Osteoblast (primary cell): Measurements from ENCODE around the gene ADGRG1. TPM values are rescaled to one million over a fixed set of nuclear protein-coding genes. Genes with fewer than 3 reads are reported as not detected.
A peak's percentile ranks its signal among the peaks of the same experiment; 100 is the strongest.

Experiments
- DNase-seq: peaks from one replicate; pipeline ENCODE4 v3.0.0; 2011; ENCODE audit warnings: low spot score, mixed read lengths; ENCODE audit not compliant: insufficient read length; ENCODE audit errors: missing footprints
- H2AFZ ChIP-seq: 2 replicates; pipeline ENCODE4 v1.6.0; 2011; ENCODE audit warnings: mild to moderate bottlenecking, low read length
- H3K27ac ChIP-seq: 2 replicates; pipeline ENCODE4 v1.5.1; 2011; ENCODE audit warnings: mild to moderate bottlenecking, low read depth, low read length, moderate library complexity
- H3K27me3 ChIP-seq: 2 replicates; pipeline ENCODE4 v1.6.0; 2012; ENCODE audit warnings: mild to moderate bottlenecking, control low read depth, inconsistent platforms, low read length, moderate library complexity; ENCODE audit not compliant: insufficient read depth
- H3K36me3 ChIP-seq: 2 replicates; pipeline ENCODE4 v1.5.1; 2011; ENCODE audit warnings: mild to moderate bottlenecking, low read length, control low read depth, moderate library complexity; ENCODE audit not compliant: insufficient read depth
- H3K4me1 ChIP-seq: 2 replicates; pipeline ENCODE4 v1.5.1; 2011; ENCODE audit warnings: mild to moderate bottlenecking, low read length, control low read depth, moderate library complexity; ENCODE audit not compliant: insufficient read depth
- H3K4me2 ChIP-seq: 2 replicates; pipeline ENCODE4 v1.6.0; 2011; ENCODE audit warnings: mild to moderate bottlenecking, low read length; ENCODE audit not compliant: insufficient read depth
- H3K4me3 ChIP-seq: fragments of 200-600 bp; sonication (generic); 3 replicates; pipeline ENCODE4 v1.5.1; 2012; ENCODE audit warnings: mild to moderate bottlenecking, low read length, inconsistent platforms; ENCODE audit not compliant: insufficient read depth
- H3K79me2 ChIP-seq: 2 replicates; pipeline ENCODE4 v1.6.0; 2012; ENCODE audit warnings: mild to moderate bottlenecking, low read length, control low read depth, inconsistent platforms; ENCODE audit not compliant: insufficient read depth
- H3K9me3 ChIP-seq: 2 replicates; pipeline ENCODE4 v1.5.1; 2011; ENCODE audit warnings: low read depth, low read length, control low read depth
- H4K20me1 ChIP-seq: 2 replicates; pipeline ENCODE4 v1.6.0; 2012; ENCODE audit warnings: mild to moderate bottlenecking, low read length, control low read depth; ENCODE audit not compliant: insufficient read depth
- total RNA-seq: library from RNA; depleted of rRNA; stranded (reverse); fragments of >200 nt; gene quantifications from 2 replicates; pipeline ENCODE4 v1.2.3, GENCODE V29; 2012
- TF ChIP-seq, protein P1 (sequence below): IDR thresholded peaks from 2 replicates; pipeline ENCODE4 v1.5.1; 2011; ENCODE audit warnings: mild to moderate bottlenecking, low read depth, low read length, moderate library complexity; ENCODE audit errors: extremely low read depth

The ADGRG1 gene
- total RNA-seq, 1 donor, result 0.72 TPM

DNA sequence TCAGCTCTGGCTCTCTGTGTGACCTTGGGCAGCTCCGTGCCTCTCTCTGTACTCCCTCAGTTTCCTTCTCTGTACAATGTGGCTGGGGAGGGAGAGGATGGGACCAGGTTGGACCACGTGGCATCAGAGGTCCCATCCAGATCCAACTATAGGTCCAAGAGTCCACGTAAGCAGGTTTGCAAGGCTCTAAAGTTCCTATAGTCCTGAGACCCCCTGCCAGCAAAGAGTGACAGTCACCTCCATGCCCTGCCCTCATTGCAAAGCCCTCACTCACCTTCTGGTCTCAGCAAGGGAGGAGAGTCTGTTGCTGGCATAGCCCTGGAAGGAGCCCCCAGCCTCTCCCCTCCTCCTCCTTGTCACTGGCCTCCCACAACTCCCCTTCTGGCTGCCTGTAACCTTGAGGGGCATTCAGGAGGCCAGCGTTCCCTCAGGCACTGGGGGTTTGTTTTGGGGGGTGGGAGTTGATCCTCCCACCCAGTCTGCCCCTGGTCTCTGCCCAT, 60.1 kb downstream of the ADGRG1 start:
- Histone ChIP-seq H3K79me2 (no peaks in the 10 kb centered on the region), H3K9me3 (no peaks in the 10 kb centered on the region), H3K27me3 (peaks cover 35% of the 10 kb centered on the region), H3K36me3 (no peaks in the 10 kb centered on the region), H3K4me2 (no peak overlapping the region), H3K27ac (no peak overlapping the region), H3K4me1 (no peaks in the 10 kb centered on the region), H4K20me1 (no peaks in the 10 kb centered on the region), H3K4me3 (no peak overlapping the region), H2AFZ (no peak overlapping the region)
- no peak for DNase-seq
- TF ChIP-seq, protein P1, sequence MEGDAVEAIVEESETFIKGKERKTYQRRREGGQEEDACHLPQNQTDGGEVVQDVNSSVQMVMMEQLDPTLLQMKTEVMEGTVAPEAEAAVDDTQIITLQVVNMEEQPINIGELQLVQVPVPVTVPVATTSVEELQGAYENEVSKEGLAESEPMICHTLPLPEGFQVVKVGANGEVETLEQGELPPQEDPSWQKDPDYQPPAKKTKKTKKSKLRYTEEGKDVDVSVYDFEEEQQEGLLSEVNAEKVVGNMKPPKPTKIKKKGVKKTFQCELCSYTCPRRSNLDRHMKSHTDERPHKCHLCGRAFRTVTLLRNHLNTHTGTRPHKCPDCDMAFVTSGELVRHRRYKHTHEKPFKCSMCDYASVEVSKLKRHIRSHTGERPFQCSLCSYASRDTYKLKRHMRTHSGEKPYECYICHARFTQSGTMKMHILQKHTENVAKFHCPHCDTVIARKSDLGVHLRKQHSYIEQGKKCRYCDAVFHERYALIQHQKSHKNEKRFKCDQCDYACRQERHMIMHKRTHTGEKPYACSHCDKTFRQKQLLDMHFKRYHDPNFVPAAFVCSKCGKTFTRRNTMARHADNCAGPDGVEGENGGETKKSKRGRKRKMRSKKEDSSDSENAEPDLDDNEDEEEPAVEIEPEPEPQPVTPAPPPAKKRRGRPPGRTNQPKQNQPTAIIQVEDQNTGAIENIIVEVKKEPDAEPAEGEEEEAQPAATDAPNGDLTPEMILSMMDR, result no peak

DNA sequence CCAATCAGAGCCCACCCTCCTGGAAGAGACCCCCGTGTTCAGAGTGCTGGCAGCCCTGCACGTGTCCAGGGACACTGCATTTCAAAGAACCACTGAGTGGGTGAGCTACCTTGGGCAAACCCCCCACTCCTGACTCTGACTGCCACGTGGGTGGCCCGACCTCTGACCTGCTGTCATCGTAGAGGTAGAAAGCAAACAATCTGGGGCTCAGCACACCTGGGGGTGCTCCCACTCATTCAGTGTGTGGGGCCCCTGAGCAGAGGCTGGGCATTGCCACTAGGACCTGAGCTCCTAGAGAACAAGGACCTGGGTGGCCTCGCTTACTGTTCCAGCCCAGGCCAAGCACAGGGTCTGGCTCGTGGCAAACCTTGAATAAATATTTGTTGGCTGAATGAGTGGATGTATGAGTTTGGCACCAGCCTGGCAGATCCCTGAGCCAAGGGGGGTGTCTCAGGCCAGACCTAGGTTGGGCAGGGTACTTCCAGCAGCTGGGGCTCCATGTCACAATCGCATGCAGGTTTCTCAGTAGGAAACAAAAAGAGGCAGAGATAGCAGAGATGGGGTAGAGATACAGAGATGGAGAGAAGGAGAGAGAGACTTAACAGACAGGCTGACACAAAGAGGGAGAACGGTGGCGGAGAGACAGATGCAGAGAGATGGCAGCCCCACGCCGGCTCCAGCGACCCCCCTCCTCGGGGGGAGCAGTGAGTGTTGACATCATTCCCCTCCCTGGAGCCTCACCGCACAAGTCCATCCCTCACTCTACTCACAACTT, 60.7 kb downstream of the ADGRG1 start:
- no peak overlapping the region for H3K27ac ChIP-seq

DNA sequence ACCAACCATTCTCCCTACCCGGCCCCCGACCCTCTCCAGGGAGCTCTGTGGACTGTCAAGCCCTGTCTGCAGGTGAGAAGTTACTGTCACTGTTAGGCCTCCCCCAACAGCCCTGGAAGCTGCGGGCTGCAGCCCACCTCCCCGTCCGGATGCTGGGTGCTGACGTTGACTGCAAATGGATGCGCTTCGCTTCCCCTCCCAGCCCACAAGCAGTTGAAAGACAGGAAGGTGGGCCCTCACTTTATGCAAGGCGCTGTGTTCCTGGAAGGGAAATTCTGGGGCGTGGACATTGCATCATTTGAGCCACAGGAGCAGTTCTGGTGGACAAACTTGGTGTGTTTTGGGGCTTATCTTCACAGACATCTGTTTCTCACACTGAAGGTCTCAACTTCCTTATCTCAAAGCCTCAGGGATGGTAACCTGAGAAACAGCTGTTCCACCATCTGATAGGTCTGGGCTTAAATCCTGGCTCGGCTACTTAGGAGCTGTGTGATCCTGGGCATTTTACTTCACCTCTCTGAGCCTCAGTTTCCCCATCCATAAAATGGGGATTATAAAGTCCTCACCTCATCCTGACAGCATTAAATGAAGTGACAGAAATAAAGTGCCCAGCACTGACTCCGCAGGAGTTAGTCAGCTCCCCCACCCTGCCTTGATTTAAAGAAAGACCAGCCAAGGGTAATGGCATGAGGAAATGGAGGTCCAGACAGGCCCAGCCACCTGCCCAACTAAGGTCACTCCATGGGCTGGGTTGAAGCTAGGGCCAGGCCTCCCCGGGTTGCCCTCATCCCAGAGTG, 61.5 kb downstream of the ADGRG1 start:
- H3K4me1 ChIP-seq, result no peaks in the 10 kb centered on the region
- TF ChIP-seq, protein P1, result no peak
- H3K9me3 ChIP-seq, result no peaks in the 10 kb centered on the region
- no peak overlapping the region for H2AFZ ChIP-seq
- no peaks in the 10 kb centered on the region for H4K20me1 ChIP-seq
- peaks cover 35% of the 10 kb centered on the region for H3K27me3 ChIP-seq
- peak; percentile 69 for DNase-seq
- no peak overlapping the region for H3K4me3 ChIP-seq
- H3K27ac ChIP-seq, result no peak overlapping the region
- H3K4me2 ChIP-seq, result no peak overlapping the region
- H3K79me2 ChIP-seq, result no peaks in the 10 kb centered on the region
- H3K36me3 ChIP-seq, result no peaks in the 10 kb centered on the region

More for the DNA sequence above, 60.7 kb downstream of the ADGRG1 start:
- no peaks in the 10 kb centered on the region for H4K20me1 ChIP-seq
- H3K27me3 ChIP-seq, result peaks cover 35% of the 10 kb centered on the region
- no peak overlapping the region for H2AFZ ChIP-seq
- TF ChIP-seq, protein P1, result no peak
- DNase-seq, result no peak
- no peaks in the 10 kb centered on the region for H3K79me2 ChIP-seq
- no peaks in the 10 kb centered on the region for H3K4me1 ChIP-seq
- H3K9me3 ChIP-seq, result no peaks in the 10 kb centered on the region
- no peak overlapping the region for H3K4me3 ChIP-seq
- H3K4me2 ChIP-seq, result no peak overlapping the region
- H3K36me3 ChIP-seq, result no peaks in the 10 kb centered on the region
